CD4-positive, alpha-beta T cell treated with Interleukin-17A for 4 hours (primary cell): ENCODE data around the gene NAA15.
"Not testable (repeated sequence)": the region's sequence is repeated elsewhere in the genome, so short reads cannot be mapped to it uniquely, and the experiment has no call there.

Source experiments
- DNase-seq: peaks from one replicate; pipeline ENCODE4 v3.0.0-alpha.2; 2020; ENCODE audit warnings: mixed read lengths

Gene NAA15

DNA sequence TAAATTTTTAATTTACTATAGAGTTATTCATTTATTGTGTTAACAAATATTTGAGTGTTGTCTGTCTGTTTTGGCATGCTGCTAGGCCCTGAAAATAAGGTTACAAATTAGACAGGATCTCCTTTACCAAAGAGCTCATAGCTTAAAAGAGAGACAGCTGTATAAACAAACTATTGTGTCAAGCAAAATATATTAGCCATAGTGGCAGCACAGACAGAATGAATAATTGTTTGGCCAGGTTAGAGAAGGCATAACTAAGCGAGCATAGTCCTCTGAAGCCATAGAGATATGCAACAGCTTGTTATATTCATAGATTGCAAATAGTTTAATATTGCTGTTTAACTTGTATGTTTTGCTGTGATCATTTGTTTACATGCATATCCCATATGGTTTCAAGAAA is 67.7 kb downstream of the NAA15 start:
- DNase-seq: no peak

DNA sequence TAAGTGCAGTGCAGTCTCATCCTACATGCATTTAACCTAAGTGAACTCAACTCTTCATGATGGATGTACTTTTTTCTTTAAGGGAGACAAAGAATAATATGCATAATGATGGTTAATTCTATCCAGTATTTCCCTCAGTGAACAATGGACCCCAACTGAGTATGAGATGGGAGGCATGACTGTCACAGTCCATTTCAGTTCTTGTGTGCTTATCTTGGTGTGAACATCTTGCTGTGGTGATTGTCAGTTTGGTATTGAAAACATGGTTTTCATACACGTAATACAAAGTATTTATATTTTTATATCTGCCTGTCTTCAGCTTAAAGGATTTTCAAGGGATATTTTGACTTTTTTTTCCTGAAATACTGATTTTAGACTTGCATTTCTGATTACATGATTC is 72.9 kb downstream of the NAA15 start:
- no peak for DNase-seq

DNA sequence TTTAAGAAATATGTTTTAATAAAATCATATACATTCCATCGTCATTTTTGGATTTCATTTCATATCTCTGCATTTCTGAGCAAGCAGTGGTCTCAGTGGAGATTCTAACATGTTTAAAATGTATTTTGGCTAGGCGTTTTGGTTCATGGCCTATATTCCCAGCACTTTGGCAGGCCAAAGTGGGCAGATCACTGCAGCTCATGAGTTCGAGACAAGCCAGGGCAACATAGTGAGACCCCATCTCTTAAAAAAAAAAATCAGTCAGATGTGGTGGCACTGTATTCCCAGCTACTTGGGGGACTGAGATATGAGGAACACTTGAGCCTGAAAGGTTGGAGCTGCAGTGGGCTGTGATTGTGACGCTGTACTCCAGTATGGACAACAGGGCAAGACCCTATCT is 85.1 kb downstream of the NAA15 start:
- DNase-seq: no peak

DNA sequence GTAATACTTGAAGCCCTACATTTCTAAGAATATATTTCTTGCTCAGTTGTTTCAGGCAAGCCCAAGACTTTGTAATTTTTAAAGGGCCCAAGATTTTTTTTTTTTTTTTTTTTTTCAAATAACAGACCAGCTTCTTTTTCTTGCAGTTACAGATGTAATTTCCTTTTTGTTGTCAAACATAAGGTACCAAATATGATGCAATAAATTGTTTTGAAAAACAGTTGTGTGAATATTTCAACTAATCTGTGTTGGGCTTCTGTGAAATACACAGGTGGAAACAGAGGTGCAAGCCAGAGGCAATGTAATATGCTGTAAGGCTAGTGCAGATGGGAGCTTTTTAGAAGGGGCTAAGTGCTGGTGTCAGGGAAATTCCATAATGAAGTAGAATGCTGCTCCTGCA is 87.8 kb downstream of the NAA15 start:
- no peak for DNase-seq

DNA sequence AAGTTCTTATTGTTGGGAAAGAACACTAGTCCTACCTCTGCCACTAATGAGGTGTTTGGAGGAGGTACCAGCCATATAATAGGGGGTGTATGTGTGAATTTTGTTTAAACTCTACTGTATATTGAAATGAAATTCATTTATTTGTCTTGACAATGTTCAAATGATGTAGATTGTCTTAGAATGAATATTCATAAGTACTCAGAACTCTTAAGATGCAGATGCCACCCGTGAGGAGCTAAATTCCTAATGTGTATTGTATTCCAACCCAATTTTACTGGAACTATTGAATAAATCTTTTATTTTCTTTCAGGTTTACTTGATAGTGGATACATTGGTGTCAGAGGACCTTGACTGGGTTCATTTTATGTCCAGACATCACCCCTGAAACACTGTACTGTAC is 88.7 kb downstream of the NAA15 start:
- no peak for DNase-seq

DNA sequence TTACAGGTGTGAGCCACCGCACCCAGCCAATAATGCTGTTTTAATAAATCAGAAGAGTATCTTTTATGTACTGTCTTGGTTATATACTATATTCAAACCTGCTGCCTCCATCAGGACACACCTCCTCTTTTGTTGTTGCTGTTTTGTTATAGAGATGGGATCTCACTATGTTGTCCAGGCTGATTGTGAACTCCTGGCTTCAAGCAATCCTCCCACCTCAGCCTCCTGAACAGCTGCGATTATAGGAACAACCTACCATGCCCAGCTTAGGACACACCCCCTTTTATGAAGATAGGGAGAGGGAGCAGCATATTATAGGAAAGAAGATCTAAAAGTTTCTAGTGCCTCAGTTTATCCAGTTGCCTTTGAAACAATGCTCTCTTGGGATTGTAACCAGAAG is 90.4 kb downstream of the NAA15 start:
- no peak for DNase-seq

DNA sequence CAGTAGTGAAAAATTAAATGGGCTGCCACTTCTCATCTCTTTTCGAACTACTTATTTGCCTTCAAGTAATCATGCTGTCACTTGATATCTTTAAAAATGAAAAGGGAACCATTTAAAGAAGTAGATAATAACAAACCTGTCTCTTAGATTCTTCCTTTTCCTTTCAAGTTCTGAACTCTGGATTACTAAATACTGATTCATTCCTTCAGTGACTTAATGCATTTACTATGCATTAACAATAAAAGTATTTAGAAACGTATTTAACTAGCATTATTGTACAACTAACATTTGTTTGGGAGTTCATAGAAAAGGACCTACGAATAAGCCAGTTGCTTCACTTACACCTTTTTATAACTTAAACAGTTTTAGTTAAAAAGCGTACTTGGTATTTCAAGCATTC is 91.5 kb downstream of the NAA15 start:
- DNase-seq: no peak

DNA sequence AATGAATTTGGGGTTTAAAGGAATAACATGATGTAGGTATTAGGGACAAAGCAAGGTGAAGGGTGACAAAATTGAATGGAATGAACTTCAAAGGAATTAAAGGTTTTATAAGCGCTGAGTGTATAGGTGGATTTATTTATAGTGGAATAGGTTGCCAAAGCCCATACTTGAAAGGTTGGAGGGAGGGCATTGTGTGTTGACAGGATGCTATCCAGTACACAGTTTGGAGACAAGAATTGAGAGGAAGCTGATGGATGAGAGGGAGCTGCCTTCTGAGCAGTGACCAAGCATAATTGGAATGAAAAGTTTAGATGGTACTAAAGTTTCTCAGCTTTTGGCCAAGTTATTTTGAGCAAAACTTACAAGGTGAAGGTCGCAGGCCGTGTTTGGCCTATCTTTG is 100.1 kb downstream of the NAA15 start:
- DNase-seq: no peak

DNA sequence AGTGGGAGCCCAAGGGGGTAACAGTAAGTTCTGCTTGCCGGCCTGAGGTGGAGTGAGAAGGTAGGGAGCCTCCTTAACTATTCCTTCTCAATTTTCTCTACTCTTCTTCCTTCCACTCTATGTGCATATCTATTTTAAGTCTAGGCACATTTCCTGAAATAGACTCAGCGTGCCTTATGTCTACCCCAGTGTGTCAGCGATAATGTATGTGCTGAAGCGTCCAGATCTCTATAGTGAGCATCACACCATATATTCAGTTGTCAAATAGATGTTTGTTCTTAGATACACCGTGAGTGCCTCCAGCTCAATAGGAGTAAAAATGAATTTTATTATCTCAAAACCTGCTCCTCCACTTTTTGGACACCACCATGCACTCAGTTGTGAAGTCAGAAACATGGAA is 101.1 kb downstream of the NAA15 start:
- DNase-seq: no peak

DNA sequence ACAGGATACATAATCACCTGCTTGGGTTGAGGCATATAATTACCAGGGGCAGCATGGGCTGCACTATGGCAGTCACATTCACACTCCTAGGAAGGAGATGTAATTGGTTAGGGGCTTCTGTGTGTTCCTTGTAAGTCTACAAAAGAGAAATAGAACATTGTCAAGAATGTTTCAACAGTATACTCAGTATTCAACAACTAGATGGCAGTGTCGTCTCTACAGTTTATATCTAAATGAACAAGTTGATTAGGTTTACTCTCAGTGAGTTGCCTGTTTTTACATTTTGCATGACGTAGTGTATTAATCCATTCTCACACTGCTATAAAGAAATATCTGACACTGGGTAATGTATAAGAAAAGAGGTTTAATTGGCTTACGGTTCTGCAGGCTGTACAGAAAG is 102.2 kb downstream of the NAA15 start:
- no peak for DNase-seq

DNA sequence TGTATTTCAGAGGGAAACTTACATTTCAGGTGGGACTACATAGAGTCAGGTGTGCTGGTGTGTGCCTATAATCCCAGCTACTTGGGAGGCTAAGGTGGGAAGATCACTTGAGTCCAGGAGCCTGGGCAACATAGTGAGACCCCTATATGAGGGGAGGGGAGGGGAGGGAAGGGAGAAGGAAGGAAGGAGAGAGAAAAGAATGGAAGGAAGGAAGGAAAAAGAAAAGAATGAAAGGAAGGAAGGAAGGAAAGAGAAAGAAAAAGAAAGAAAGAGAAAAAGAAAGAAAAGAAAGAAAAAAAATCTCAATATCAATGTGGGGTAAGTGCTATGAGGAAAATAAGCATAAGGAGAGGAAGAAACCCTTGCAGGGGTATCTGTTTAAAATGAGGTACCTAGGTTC is 109.0 kb downstream of the NAA15 start:
- no peak for DNase-seq

DNA sequence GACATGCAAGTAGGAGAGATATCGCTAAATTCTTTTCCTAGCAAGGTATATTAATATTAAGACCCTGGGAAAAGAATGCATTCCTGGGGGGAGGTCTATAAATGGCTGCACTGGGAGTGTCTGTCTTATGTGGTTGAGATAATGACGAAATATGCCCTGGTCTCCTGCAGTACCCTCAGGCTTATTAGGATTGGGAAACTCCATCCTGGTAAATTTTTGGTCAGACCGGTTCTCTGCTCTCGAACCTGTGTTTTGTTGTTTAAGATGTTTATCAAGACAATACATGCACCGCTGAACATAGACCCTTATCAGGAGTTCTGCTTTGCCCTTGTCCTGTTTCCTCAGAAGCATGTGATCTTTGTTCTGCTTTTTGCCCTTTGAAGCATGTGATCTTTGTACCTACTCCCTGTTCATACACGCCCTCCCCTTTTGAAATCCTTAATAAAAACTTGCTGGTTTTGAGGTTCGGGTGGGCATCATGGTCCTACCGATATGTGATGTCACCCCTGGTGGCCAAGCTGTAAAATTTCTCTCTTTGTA is 113.4 kb downstream of the NAA15 start:
- not testable (repeated sequence) for DNase-seq

DNA sequence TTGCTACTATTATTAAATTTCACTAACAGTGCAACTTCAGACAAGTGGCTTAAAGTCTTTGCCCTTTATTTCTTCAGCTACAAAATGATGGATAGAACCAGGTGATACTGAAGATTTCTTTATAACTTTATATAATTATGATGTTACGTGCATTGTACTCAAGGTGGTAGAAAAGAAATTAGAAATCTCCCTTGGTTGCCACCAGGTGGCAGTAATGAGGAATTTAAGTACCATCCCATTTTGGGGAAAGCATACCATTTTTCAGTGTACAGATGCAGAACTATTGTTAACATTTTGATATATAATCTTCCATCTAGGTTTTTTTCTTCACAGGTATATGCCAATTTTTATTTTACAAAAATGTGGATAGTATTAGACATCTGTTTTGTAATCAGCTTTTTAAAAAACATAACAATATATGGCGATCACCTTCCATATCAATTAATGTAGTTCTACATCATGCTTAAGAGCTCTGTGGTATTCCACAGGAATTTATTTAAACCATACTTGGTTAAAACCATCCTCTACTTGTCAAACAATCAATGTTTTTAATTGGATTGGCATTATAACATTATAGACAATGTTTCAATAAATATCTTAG is 114.9 kb downstream of the NAA15 start:
- DNase-seq: peak; percentile 50

DNA sequence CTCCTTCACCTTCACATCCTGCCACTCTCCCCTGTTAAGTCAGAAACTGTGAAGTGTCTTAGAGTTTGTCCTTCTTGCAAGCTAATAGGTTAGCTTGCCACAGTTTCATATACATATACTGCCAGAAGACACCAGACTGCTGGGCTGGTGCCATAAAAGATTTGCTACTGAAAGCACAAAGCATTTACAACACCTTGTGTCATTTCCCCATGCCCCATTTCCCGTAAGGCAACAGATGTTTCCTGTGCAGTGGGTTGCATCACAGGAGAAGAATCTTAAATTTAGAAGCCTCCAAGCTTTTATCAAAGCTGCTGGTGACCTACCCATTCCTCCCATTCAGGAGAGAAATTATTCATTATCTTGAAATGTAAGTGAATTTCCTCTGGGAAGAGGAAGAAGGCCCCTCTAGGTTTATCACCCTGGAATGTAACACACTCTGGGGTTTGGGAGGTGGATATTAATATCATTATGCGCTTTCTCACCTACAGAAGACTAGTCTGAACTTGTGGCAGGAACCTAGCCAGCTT is 118.1 kb downstream of the NAA15 start:
- peak; percentile 6 for DNase-seq

DNA sequence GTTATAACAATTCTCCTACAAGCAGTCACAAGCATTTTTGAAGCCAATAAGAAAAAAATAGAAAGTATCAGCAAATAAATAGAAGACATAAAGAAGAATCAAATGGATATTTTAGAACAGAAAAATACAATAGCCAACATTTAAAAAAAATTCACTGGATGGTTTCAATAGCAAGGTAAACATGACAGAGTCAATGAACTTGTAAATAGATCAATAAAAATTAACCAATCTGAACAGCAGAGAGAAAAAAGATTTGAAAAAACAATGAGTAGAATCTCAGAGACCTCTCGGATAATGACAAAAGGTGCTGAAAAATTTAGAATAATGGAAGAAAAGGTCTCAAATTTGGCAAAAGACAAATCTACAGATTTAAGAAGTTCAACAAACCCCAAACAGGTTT is 119.3 kb downstream of the NAA15 start:
- no peak for DNase-seq

DNA sequence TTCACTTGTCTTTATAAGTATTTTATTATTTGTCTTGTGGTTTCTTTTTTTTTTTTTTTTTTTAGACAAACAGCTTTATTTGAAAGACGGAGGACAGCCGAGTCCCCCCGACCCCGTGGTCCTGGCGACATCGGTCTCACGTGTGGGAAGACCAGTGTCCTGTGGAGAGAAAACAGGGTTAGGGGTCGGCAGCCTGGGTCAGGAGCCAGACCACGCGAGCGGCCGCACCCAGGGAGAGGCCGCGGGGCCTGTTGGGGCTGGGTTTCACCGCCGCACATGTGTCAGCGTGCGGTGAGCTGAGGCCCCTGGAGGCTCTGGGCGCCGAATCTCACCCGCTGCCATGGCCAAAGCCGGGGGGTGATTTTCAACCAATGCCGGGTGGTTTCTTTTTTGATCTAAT is 134.8 kb downstream of the NAA15 start:
- DNase-seq: no peak

DNA sequence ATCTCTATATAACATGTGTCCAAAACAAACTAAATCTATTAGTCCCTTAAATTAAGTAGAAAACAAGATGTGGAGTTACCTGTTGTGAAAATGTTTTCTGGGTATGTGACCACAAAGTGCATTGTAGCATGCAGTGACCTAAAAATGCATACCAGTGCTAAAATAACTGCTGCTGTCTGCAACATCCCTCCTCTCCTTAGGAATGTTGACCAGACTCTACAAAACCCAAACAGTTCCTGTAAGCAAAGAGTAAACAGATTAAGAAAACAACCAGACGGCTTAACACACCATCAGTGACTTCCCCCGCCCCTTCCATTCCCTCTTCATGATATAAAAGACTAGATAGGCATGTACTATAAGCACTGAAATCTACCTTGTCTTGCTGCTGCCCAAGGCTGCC is 136.8 kb downstream of the NAA15 start:
- no peak for DNase-seq

DNA sequence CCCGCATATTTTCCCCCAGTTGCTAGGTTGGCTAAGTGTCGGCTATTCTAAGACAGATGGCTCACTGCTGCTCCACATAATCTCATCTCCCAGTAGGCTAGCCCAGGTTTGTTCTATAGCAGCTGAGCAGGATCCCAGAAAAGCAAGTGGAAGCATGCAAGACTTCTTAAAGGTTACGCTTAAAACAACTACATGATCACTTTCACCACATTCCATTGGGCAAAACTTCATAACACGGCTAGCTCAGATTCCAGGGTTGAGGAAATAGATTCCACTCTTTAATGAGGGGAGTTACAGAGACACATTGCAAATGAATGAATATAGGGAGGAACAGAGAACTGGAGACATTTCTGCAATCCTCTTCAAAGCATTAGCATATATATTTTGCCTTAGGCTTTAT is 139.7 kb downstream of the NAA15 start:
- no peak for DNase-seq

DNA sequence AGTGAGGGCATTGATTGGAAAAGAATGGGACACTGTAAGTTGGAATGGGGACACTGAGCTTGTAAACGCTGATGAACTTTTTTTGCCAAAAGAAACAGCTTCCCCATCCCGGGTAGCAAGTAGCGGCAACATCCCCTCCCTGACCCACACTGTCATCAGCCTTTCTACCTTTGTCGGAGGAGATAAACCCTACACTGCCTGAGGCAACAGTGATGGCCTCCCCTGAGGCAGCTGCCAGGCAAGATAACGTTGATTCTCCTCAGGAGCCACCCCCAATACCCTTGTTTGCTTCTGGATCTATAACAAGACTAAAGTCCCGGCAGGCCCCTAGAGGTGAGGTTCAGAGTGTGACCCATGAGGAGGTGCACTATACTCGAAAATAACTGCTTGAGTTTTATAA is 142.4 kb downstream of the NAA15 start:
- no peak for DNase-seq

DNA sequence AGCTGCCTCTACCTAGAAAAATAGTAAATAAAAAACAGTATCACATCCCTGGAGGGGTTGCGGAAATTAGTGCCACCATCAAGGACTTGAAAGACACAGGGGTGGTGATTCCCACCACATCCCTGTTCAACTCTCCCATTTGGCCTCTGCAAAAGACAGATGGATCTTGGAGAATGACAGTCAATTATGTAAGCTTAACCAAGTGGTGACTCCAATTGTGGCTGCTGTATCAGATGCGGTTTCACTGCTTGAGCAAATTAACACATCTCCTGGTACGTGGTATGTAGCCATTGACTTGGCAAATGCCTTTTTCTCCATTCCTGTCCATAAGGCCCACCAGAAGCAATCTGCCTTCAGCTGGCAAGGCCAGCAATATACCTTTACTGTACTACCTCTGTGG is 143.6 kb downstream of the NAA15 start:
- not testable (repeated sequence) for DNase-seq

DNA sequence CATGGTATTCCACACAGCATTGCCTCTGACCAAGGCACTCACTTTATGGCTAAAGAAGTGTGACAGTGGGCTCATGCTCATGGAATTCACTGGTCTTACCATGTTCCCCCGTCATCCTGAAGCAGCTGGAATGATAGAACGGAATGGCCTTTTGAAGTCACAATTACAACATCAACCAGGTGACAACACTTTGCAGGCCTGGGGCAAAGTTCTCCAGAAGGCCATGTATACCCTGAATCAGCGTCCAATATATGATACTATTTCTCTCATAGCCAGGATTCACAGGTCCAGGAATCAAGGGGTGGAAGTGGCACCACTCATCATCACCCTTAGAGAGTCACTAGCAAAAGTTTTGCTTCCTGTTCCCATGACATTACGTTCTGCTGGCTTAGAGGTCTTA is 145.8 kb downstream of the NAA15 start:
- not testable (repeated sequence) for DNase-seq

DNA sequence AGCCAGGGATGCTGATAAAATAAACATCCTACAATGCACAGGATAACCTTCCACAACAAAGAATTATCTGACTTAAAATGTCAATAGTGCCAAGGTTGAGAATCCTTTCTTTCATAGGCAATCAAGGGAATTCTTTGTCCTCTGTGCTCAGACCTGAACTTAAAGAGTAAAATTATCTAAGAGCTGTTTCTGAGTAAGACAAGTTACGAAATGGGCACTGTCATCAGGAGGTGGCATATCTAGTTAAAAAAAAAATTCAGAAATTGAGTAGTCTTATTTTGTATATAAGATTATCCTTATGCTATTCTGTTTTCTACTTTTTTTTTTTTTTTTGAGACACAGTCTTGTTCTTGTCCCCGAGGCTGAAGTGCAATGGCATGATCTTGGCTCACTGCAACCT is 149.3 kb downstream of the NAA15 start:
- DNase-seq: no peak

DNA sequence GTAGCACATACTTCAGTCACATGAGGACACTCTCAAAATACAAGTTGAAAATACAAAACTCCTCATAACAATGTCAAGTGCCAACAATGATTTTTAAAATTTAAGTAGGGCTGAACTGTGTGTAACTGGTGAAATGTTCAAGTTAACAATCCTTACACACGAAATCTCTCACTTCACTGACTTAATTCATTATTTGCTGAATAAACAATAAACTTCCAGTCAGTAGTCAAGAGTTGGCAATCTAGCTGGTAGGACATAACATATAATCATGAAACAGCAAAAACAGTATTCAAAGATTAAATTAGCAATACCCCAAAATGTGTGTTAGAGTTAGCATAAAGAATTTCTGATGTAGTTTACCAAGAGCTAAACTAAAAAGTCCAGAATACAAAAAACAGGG is 150.7 kb downstream of the NAA15 start:
- DNase-seq: no peak

DNA sequence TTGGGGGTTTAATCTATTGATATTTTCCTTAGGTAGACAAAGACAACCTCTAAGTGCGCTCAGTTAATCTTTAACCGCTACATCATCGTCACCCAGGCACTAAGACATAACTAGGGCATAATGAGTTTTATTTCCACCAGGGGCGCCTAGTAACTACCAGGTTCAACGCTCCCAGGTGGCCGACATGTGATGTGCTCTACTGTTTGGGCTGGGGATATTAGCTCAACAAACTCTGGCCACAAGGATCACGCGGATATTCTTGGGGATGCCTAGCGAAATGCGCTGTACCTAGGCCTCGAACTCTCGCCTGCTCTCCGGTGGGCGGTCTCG is 151.7 kb downstream of the NAA15 start:
- DNase-seq: peak; percentile 74

DNA sequence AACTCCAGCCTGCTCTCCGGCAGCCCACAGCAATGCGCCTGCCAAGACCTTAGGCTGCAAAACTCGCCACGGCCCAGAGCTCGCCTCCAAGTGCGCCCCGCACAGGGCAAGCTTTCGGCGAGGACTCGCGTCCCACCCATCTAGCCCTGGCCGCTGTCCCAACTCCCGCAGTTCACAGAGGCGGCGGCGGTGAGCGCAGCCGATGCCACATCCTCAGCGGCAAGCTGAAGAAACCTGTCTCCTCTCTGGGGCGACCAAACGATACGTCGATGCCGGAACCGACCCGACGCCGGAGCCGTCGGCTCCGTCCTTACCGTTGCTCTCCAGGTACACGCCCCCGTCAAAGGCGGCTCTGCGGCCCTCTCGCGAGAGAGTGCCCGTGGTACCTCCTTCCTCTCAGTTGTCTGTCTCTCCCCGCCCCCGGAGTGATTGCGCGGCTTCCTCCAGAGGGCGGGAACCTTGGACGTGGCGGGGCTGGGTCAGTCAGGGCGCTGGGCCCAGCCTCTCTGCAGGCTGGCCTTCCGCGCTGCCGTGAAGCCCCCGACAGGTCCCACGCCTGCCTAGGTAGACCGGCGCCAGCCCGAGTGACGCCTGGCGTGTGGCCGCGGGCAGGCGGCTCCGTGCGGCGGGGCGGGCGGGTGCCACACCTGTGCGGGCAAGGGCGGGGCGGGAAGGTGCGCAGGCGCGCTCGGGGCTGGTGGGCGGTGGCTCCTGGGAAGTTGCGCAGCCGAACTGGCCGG is 152.2 kb downstream of the NAA15 start:
- DNase-seq: peak; percentile 97
